Activated T-helper 17 cell treated with anti-CD3 and anti-CD28 coated beads, Interleukin-2, amount 50 U/mL, for 72 hours (primary cell): ENCODE data around the gene ALDH9A1. TPM values are rescaled to one million over a fixed set of nuclear protein-coding genes. Genes with fewer than 3 reads are reported as not detected.
"Not testable (repeated sequence)": the region's sequence is repeated elsewhere in the genome, so short reads cannot be mapped to it uniquely, and the experiment has no call there.

Source experiments
- ATAC-seq: fragments of 150-1000 bp; cut with Tn5 transposase; replicated peaks from 2 replicates; pipeline ENCODE4 v1.10.0; 2021; ENCODE audit warnings: mild to moderate bottlenecking, moderate library complexity
- H3K27ac Mint-ChIP-seq: one replicate; pipeline ENCODE4 v1.8.0; 2022; ENCODE audit warnings: mixed read lengths
- H3K27me3 Mint-ChIP-seq: one replicate; pipeline ENCODE4 v1.8.0; 2022; ENCODE audit warnings: mixed read lengths
- H3K36me3 Mint-ChIP-seq: one replicate; pipeline ENCODE4 v1.8.0; 2022; ENCODE audit warnings: low read depth, mild to moderate bottlenecking, mixed read lengths
- H3K4me1 Mint-ChIP-seq: one replicate; pipeline ENCODE4 v1.8.0; 2022; ENCODE audit warnings: mixed read lengths
- H3K4me3 Mint-ChIP-seq: one replicate; pipeline ENCODE4 v1.8.0; 2022; ENCODE audit warnings: mild to moderate bottlenecking, mixed read lengths
- H3K9me3 Mint-ChIP-seq: one replicate; pipeline ENCODE4 v1.8.0; 2022; ENCODE audit warnings: mixed read lengths
- total RNA-seq, 2 donors: library from RNA; stranded (reverse); gene quantifications; one replicate each; pipeline ENCODE4 v1.2.3, GENCODE V29; 2022

Gene ALDH9A1
- total RNA-seq: 10 to 100 TPM; 18.8 to 35.4 TPM

- peak within 1 kb of the TSS; percentile 96 for H3K27ac Mint-ChIP-seq
- H3K4me1 Mint-ChIP-seq: peaks cover 9% of the 10 kb centered on the region
- H3K36me3 Mint-ChIP-seq: peaks cover 21% of the 10 kb centered on the region
- peak; percentile 95 for ATAC-seq
- no peaks in the 10 kb centered on the region for H3K27me3 Mint-ChIP-seq
- no peaks in the 10 kb centered on the region for H3K9me3 Mint-ChIP-seq
- peak within 1 kb of the TSS; percentile 97 for H3K4me3 Mint-ChIP-seq
Observed at GRCh38 chr1:165697881-165698760, at the start of gene ALDH9A1. Gene ALDH9A1, minus strand, starts transcription at chr1:165698562. Its CDS starts 4 bp downstream, at chr1:165698558.

DNA sequence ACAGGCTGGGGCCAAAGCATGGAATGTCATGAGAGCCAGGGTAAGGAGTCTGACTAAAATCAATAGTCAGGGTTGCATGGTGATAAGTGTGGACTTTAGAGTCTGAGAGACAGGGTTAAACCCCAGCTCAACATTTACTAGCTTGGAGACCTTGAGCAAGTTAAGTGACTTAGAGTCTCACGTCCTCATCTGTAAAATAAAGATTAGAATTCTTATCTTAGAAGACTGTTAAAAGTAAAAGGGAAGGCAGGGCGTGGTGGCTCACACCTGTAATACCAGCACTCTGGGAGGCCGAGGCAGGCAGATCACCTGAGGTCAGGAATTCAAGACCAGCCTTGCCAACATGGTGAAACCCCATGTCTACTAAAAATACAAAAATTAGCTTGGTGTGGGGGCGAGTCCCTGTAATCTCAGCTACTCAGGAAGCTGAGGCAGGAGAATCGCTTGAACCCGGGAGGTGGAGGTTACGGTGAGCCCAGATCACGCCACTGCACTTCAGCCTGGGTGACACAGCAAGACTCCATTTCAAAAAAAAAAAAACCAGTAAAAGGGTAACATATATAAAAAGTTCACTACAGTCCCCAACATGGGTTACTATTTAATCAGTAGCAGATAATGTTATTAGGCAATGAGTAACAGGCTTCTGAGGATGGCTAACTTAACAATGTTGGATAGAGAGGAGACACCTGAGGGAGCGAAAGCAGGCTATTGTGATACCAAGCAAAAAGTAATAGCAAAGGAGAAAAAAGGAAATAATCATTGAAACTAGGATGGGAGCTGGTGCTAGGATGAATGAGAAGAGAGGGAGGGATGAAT, 49.5 kb upstream of the ALDH9A1 start:
- ATAC-seq: no peak
- Mint-ChIP-seq H3K27me3 (no peaks in the 10 kb centered on the region), H3K27ac (no peak overlapping the region), H3K9me3 (no peaks in the 10 kb centered on the region), H3K4me1 (peaks cover 5% of the 10 kb centered on the region), H3K4me3 (no peak overlapping the region), H3K36me3 (peaks cover 90% of the 10 kb centered on the region)

GRCh38 chr1:165744913-165745312, 46.6 kb upstream of the ALDH9A1 start:
- not testable (repeated sequence) for H3K9me3 Mint-ChIP-seq, H3K4me1 Mint-ChIP-seq, H3K27me3 Mint-ChIP-seq, H3K4me3 Mint-ChIP-seq, H3K27ac Mint-ChIP-seq, ATAC-seq
- H3K36me3 Mint-ChIP-seq: peaks cover 95% of the 10 kb centered on the region

DNA sequence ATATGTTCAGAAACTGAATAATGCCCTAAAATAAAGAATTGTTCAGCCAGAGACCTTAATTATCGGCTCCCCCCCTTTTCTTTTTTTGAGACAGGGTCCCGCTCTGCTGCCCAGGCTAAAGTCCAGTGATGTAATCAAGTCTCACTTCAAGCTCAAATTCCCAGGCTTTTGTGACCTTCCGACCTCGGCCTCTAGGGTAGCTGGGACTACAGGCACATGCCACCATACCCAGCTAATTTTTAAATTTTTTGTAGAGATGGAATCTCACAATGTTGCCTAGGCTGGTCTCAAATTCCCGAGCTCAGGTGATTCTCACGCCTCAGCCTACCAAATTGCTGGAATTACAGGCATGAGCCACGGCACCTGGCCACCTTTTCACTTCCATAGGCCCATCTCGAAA, 43.8 kb upstream of the ALDH9A1 start:
- H3K4me1 Mint-ChIP-seq: peaks cover 9% of the 10 kb centered on the region
- H3K4me3 Mint-ChIP-seq: no peak overlapping the region
- no peak overlapping the region for H3K27ac Mint-ChIP-seq
- H3K36me3 Mint-ChIP-seq: peaks cover 94% of the 10 kb centered on the region
- ATAC-seq: no peak
- no peaks in the 10 kb centered on the region for H3K27me3 Mint-ChIP-seq
- H3K9me3 Mint-ChIP-seq: no peaks in the 10 kb centered on the region

DNA sequence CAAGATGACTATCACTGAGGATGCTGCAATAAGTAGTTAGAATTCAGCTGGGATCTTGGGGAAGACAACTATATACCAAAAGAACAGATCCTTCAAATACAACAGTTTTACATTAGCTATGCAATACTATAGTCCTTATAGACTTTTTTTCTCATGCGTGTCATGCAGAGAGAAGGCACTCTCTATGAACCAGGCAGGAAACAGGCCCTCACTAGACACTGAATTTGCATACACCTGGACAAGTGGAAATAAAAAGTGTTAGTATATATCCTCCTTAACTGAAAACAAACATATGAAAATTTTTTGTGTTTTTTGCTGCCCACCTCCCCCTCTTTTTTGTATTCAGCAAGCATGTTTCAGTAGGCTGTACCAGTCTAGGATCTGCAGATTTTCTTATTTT, 40.4 kb upstream of the ALDH9A1 start:
- Mint-ChIP-seq H3K4me1 (peaks cover 4% of the 10 kb centered on the region), H3K27ac (no peak overlapping the region), H3K4me3 (no peak overlapping the region), H3K36me3 (peaks cover 94% of the 10 kb centered on the region), H3K9me3 (no peaks in the 10 kb centered on the region), H3K27me3 (no peaks in the 10 kb centered on the region)
- no peak for ATAC-seq

GRCh38 chr1:165737196-165737595, 38.8 kb upstream of the ALDH9A1 start:
- ATAC-seq: no peak
- H3K4me1 Mint-ChIP-seq: peaks cover 4% of the 10 kb centered on the region

DNA sequence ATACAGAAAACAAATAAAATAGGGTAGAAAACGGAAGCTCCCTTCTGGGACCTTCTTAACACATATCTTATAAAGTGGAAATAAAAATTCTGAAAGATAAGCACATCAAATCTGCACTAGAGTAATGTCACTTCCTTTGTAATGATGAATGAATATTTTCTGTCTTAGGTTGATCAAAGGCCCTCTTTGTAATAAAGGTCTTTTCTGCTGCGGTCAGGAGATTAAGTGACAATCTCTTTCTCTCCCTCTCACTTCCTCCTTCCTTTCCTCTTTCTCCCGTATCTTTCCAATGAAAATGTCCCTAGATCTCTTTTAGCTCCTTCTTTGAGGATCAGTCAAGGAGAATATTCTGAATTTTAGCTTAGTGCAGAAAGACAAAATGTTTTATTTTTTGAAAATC, 36.5 kb upstream of the ALDH9A1 start:
- peaks cover 4% of the 10 kb centered on the region for H3K4me1 Mint-ChIP-seq
- no peak for ATAC-seq
- H3K27me3 Mint-ChIP-seq: no peaks in the 10 kb centered on the region
- H3K4me3 Mint-ChIP-seq: no peak overlapping the region
- H3K36me3 Mint-ChIP-seq: peaks cover 79% of the 10 kb centered on the region
- H3K9me3 Mint-ChIP-seq: no peaks in the 10 kb centered on the region
- H3K27ac Mint-ChIP-seq: peak overlapping the region; percentile 4

More at GRCh38 chr1:165737196-165737595, 38.8 kb upstream of the ALDH9A1 start:
- Mint-ChIP-seq H3K27ac (no peak overlapping the region), H3K4me3 (no peak overlapping the region), H3K27me3 (no peaks in the 10 kb centered on the region), H3K9me3 (no peaks in the 10 kb centered on the region), H3K36me3 (peaks cover 95% of the 10 kb centered on the region)

GRCh38 chr1:165726841-165727240, 28.5 kb upstream of the ALDH9A1 start:
- H3K27me3 Mint-ChIP-seq: no peaks in the 10 kb centered on the region
- no peak overlapping the region for H3K27ac Mint-ChIP-seq
- no peaks in the 10 kb centered on the region for H3K4me1 Mint-ChIP-seq
- H3K36me3 Mint-ChIP-seq: peaks cover 49% of the 10 kb centered on the region
- H3K9me3 Mint-ChIP-seq: no peaks in the 10 kb centered on the region
- no peak for ATAC-seq
- H3K4me3 Mint-ChIP-seq: no peak overlapping the region

DNA sequence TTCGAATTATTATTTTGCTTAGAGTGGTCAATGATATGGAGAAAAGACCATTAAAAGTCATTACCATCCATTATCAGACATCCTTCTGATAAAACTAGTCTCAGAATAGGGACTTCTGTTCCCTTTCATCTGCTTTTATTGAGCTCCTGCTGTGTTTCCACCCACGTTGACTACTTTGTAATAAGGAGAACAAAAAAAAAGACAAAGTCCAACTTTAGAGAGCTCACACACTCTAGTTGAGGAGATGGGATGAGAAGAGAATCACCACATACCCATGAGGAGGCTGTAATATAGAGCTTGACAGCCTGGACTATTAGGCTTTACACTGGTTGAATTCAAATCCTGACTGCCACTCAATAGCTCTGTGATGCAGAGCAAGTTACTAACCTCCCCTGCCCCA, 27.8 kb upstream of the ALDH9A1 start:
- H3K9me3 Mint-ChIP-seq: no peaks in the 10 kb centered on the region
- H3K4me1 Mint-ChIP-seq: no peaks in the 10 kb centered on the region
- H3K4me3 Mint-ChIP-seq: no peak overlapping the region
- no peak for ATAC-seq
- H3K27me3 Mint-ChIP-seq: no peaks in the 10 kb centered on the region
- peaks cover 47% of the 10 kb centered on the region for H3K36me3 Mint-ChIP-seq
- H3K27ac Mint-ChIP-seq: no peak overlapping the region

- ATAC-seq: no peak
- H3K27me3 Mint-ChIP-seq: no peaks in the 10 kb centered on the region
- H3K27ac Mint-ChIP-seq: no peak overlapping the region
Observed at GRCh38 chr1:165717918-165718515, 19.7 kb upstream of the ALDH9A1 start.

DNA sequence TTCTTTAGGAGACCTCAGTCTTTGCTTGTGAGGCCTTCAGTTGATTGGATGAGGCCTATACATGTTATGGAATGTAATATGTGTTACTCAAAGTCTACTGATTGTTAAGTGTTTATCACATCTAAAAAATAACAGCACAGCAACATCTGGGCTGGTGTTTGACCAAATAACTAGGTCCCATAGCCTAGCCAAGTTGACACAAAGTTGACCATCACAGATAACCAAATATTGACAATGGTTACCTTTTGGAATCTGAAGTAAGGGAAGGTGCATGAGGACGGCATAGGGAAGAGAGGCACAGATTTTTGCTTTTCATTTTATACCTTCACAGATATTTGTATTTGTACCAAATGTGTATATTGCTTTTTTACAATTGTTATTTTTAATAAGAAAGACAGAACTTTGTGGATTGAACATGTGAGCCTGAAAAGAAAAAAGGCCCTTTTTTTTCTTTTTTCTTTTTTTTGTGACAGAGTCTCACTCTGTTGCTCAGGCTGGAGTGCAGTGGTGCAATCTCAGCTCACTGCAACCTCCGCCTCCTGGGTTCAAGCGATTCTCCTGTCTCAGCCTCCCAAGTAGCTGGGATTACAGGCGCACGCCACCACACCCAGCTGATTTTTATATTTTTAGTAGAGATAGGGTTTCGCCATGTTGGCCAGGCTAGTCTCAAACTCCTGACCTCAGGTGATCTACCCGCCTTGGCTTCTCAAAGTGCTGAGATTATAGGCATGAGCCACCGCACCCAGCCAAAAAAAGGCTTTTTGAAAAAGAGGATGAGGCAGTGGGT, 18.1 kb upstream of the ALDH9A1 start:
- not testable (repeated sequence) for H3K27me3 Mint-ChIP-seq

More at GRCh38 chr1:165717918-165718515, 19.7 kb upstream of the ALDH9A1 start:
- no peaks in the 10 kb centered on the region for H3K9me3 Mint-ChIP-seq
- no peaks in the 10 kb centered on the region for H3K36me3 Mint-ChIP-seq
- no peaks in the 10 kb centered on the region for H3K4me1 Mint-ChIP-seq
- H3K4me3 Mint-ChIP-seq: no peak overlapping the region

GRCh38 chr1:165712764-165713163, 14.4 kb upstream of the ALDH9A1 start:
- peaks cover 5% of the 10 kb centered on the region for H3K27me3 Mint-ChIP-seq
- H3K4me1 Mint-ChIP-seq: no peaks in the 10 kb centered on the region
- H3K9me3 Mint-ChIP-seq: no peaks in the 10 kb centered on the region
- H3K27ac Mint-ChIP-seq: no peak overlapping the region
- H3K4me3 Mint-ChIP-seq: no peak overlapping the region
- H3K36me3 Mint-ChIP-seq: no peaks in the 10 kb centered on the region
- ATAC-seq: no peak

More for the DNA sequence above, 18.1 kb upstream of the ALDH9A1 start:
- peak overlapping the region; percentile 42 for H3K27ac Mint-ChIP-seq
- not testable (repeated sequence) for H3K9me3 Mint-ChIP-seq, H3K36me3 Mint-ChIP-seq, ATAC-seq, H3K4me3 Mint-ChIP-seq, H3K4me1 Mint-ChIP-seq

GRCh38 chr1:165707984-165708706, 9.8 kb upstream of the ALDH9A1 start:
- Mint-ChIP-seq H3K27ac (no peak overlapping the region), H3K36me3 (no peaks in the 10 kb centered on the region), H3K27me3 (peaks cover 12% of the 10 kb centered on the region), H3K4me3 (no peak overlapping the region), H3K4me1 (no peaks in the 10 kb centered on the region), H3K9me3 (no peaks in the 10 kb centered on the region)
- ATAC-seq: no peak
